Left forelimb (tissue), 1 donor: ENCODE results near the gene NCK1.

Experiments
- DNase-seq: peaks from one replicate; pipeline ENCODE4 v3.0.0-alpha.2; 2018; ENCODE audit warnings: low spot score

NCK1 gene

DNA sequence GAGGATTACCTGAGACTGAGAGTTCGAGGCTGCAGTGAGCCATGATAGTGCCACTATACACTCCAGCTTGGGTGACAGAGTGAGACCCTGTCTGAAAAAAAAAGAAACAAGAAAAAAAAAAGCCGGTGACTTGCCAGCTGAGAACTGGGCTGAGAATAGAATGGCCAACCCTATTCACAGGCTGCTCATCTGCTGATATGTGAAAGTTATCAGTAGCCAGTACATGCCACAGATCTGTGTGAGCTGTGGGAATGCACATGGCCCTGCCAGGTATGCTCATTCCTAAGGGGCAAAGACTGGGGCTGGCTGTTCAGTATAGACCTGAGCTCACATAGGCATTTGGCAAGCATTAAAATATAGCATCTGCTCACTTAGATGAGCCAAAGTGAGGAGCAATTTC lies 126.6 kb downstream of the NCK1 start:
- DNase-seq, result no peak

DNA sequence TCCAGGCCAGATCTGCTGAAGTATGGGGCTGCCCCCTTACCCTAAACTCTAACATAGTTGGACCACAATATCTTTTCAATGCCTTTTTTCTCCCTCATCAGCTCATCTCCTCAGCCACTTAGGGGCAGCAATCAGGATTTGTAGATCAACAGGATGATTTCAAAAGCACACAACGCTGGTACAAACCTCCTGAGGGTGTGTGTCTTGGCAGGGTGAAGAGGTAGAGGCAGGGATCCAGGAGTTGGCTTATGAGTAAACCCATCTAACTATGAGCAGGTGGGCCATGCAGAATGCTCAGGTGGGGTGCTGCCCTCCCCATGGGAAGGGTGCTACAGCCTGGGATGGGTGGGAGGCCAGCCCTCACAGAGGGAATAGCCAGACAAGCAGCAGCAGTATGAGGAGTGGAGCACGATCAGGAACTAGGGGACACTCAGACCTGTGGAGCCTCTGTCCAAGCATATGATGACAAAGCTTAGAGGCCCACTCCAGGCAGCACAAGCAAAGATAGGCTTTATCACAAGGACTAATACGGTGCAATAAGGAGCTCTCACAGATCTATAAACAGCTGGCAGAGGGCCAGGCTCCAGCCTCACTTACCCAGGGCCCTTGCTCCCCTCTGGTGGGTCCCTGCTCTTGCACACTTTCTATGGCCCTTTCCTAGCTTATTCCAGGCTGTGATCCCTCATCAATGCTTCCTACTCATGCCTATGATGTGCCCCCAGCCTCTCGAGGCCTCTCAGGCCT lies 127.9 kb downstream of the NCK1 start:
- DNase-seq, result no peak

GRCh38 chr3:136990826-136991225 lies 128.8 kb downstream of the NCK1 start:
- no peak for DNase-seq

- DNase-seq, result no peak
Measured at GRCh38 chr3:136992115-136992514, 130.1 kb downstream of the NCK1 start.

DNA sequence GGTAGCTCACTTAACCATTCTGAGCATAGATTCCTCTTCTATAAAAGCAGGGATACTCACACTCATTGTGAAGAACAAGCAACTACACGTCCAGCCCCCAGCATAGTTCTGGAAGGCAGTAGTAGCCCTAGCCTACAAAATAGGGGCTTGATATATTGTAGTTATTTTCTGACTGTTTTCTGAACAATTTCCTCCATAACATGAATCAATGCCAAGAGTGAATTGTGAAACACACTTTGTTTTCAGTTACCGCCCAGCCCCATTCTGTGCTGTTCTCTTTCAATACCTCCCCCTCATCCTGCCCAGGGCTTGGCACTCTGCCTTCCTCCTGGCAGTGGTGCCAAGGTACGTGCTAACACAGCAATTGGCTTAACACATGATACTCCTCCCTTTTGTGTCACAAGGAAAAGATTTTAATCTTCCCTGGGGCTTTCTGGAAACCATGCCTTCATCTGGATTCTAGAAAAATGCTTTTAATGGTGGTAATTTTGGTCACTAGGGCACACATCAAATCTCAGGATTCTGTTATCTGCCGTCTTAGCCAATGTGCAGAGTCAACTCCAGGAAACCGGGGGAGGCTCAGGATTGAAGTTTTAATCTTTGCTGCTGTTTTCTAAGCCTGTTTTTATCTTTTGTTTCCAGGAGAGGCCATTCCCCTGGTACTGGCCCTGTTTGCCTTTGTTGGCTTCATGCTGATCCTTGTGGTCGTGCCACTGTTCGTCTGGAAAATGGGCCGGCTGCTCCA lies 132.9 kb downstream of the NCK1 start:
- no peak for DNase-seq

DNA sequence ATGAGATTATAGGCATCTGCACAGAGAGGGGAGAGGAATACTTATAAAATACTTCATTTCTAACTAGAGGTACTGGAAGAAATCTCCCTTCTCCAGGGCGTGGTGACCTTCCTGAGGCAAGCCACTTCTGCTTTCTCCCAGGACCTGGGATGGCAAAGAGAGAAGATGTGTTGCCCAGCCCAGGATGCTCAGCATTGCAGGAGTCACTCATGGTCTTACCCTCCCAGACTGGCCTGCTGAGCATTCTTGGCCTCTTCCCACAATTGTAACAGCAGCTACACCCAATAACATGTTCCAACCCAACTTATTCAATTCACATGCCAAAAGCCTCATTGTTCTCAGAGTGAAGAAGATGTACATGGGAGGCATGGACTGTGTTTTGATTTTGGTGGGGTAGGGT lies 133.6 kb downstream of the NCK1 start:
- no peak for DNase-seq
